ENCODE measurements around the gene SLC1A1.

GRCh38 chr9:4550777-4551484 is 60.7 kb downstream of the SLC1A1 start:
- TF ChIP-seq, protein P1, sequence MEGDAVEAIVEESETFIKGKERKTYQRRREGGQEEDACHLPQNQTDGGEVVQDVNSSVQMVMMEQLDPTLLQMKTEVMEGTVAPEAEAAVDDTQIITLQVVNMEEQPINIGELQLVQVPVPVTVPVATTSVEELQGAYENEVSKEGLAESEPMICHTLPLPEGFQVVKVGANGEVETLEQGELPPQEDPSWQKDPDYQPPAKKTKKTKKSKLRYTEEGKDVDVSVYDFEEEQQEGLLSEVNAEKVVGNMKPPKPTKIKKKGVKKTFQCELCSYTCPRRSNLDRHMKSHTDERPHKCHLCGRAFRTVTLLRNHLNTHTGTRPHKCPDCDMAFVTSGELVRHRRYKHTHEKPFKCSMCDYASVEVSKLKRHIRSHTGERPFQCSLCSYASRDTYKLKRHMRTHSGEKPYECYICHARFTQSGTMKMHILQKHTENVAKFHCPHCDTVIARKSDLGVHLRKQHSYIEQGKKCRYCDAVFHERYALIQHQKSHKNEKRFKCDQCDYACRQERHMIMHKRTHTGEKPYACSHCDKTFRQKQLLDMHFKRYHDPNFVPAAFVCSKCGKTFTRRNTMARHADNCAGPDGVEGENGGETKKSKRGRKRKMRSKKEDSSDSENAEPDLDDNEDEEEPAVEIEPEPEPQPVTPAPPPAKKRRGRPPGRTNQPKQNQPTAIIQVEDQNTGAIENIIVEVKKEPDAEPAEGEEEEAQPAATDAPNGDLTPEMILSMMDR (IDR thresholded peaks at IDR 0.05): no peak
- no peak for TF ChIP-seq POLR2A (IDR thresholded peaks at IDR 0.05)
